H1 (cell line): Measurements from ENCODE around the gene TNIK. TPM values are rescaled to one million over a fixed set of nuclear protein-coding genes. Genes with fewer than 3 reads are reported as not detected.

Experiments
- CTCF ChIA-PET: fragments of 300-600 bp; sonication (Branson Sonifier 250); formaldehyde crosslinking; loops from one replicate; lab custom pipeline; 2021; ENCODE audit not compliant: partially characterized antibody; lab: Charles Lee
- POLR2A ChIA-PET: fragments of 300-600 bp; sonication (Branson Sonifier 250); formaldehyde crosslinking; loops from one replicate; lab custom pipeline; 2021; ENCODE audit warnings: inconsistent platforms; ENCODE audit not compliant: partially characterized antibody; lab: Charles Lee
- DNase-seq, 2 experiments: peaks; one replicate each; pipeline versions ENCODE4 v3.0.0 to v3.0.0-alpha.2; 2010 to 2022; ENCODE audit warnings: low spot score in 2 of 2, low read depth in 1 of 2, mixed read lengths in 1 of 2
- FAIRE-seq: peaks from 2 replicates; lab custom pipeline; 2011; peaks lifted over from hg19 to GRCh38; lab: Jason Lieb, UNC
- H2AFZ ChIP-seq: 2 replicates; pipeline ENCODE4 v1.8.1; 2012; ENCODE audit warnings: low read length, inconsistent platforms
- H2AK5ac ChIP-seq: 2 replicates; pipeline ENCODE4 v1.6.1; 2013; ENCODE audit warnings: low read depth, low read length
- H2BK120ac ChIP-seq: replicated peaks from 2 replicates; pipeline ENCODE3; 2013; ENCODE audit warnings: low read depth, low read length, inconsistent platforms
- H2BK12ac ChIP-seq: 2 replicates; pipeline ENCODE4 v1.6.1; 2013; ENCODE audit warnings: low read depth, low read length
- H2BK15ac ChIP-seq: 2 replicates; pipeline ENCODE4 v1.6.1; 2013; ENCODE audit warnings: low read length
- H2BK20ac ChIP-seq: 2 replicates; pipeline ENCODE4 v1.6.1; 2013; ENCODE audit warnings: low read length
- H2BK5ac ChIP-seq: 2 replicates; pipeline ENCODE4 v1.6.1; 2013; ENCODE audit warnings: low read depth, low read length
- H3K14ac ChIP-seq: 2 replicates; pipeline ENCODE4 v1.6.1; 2013; ENCODE audit warnings: inconsistent platforms; ENCODE audit not compliant: insufficient read length
- H3K18ac ChIP-seq: 2 replicates; pipeline ENCODE4 v1.6.1; 2013; ENCODE audit warnings: low read length; ENCODE audit errors: extremely low read depth
- H3K23ac ChIP-seq: 2 replicates; pipeline ENCODE4 v1.6.1; 2013; ENCODE audit warnings: inconsistent platforms; ENCODE audit not compliant: insufficient read length
- H3K23me2 ChIP-seq: 2 replicates; pipeline ENCODE4 v1.6.1; 2013; ENCODE audit warnings: low read depth, low read length
- H3K27ac ChIP-seq: 2 replicates; pipeline ENCODE4 v1.6.1; 2011; ENCODE audit warnings: low read depth, low read length, inconsistent platforms
- H3K27me3 ChIP-seq, 4 experiments: replicated peaks in 1 of 4; 1 replicate in 1 of 4; 2 replicates in 3 of 4; pipeline versions ENCODE4 v1.6.1 to v1.8.1; 2011 to 2013; ENCODE audit warnings: low read length in 3 of 4, mild to moderate bottlenecking in 3 of 4, inconsistent platforms in 2 of 4, mixed read lengths in 2 of 4, moderate library complexity in 1 of 4; ENCODE audit not compliant: control insufficient read depth in 3 of 4, insufficient read depth in 3 of 4; ENCODE audit errors: extremely low read depth in 1 of 4
- H3K36me3 ChIP-seq, 4 experiments: 2 replicates each; pipeline versions ENCODE4 v1.6.1 to v1.8.1; 2011 to 2013; ENCODE audit warnings: mild to moderate bottlenecking in 4 of 4, low read length in 3 of 4, moderate library complexity in 2 of 4, control low read depth in 1 of 4, inconsistent platforms in 1 of 4; ENCODE audit not compliant: insufficient read depth in 4 of 4, control insufficient read depth in 2 of 4
- H3K4ac ChIP-seq: replicated peaks from 2 replicates; pipeline ENCODE3; 2013; ENCODE audit warnings: low read length, low read depth, mixed read lengths, inconsistent platforms; ENCODE audit not compliant: insufficient read length
- H3K4me1 ChIP-seq, 4 experiments: replicated peaks in 1 of 4; 1 replicate in 1 of 4; 2 replicates in 3 of 4; pipeline versions ENCODE4 v1.6.1 to v1.8.1; 2011 to 2013; ENCODE audit warnings: low read length in 3 of 4, inconsistent platforms in 2 of 4, mixed read lengths in 1 of 4; ENCODE audit not compliant: insufficient read depth in 4 of 4, control insufficient read depth in 3 of 4
- H3K4me2 ChIP-seq, 2 experiments: 2 replicates each; pipeline versions ENCODE4 v1.6.1 to v1.8.1; 2011 to 2013; ENCODE audit warnings: low read depth in 2 of 2, low read length in 2 of 2, control low read depth in 1 of 2, inconsistent platforms in 1 of 2, mild to moderate bottlenecking in 1 of 2; ENCODE audit not compliant: insufficient read depth in 1 of 2
- H3K4me3 ChIP-seq, 4 experiments: fragments of 200-600, 300-600 bp in 1 of 4; sonication (generic), shearing (Covaris generic), sonication (Bioruptor Twin) in 1 of 4; 2 replicates each; pipeline versions ENCODE4 v1.5.1 to v1.8.1; 2011 to 2016; ENCODE audit warnings: low read length in 4 of 4, low read depth in 3 of 4, control low read depth in 2 of 4, inconsistent platforms in 2 of 4, mild to moderate bottlenecking in 2 of 4, mixed read lengths in 1 of 4, moderate library complexity in 1 of 4; ENCODE audit not compliant: insufficient read depth in 2 of 4; ENCODE audit errors: extremely low read depth in 1 of 4
- H3K56ac ChIP-seq: replicated peaks from 2 replicates; pipeline ENCODE3; 2013; ENCODE audit warnings: low read depth, mild to moderate bottlenecking, mixed read lengths, low read length, inconsistent platforms; ENCODE audit not compliant: insufficient read length
- H3K79me1 ChIP-seq: 2 replicates; pipeline ENCODE4 v1.6.1; 2013; ENCODE audit warnings: low read depth, low read length, control low read depth
- H3K79me2 ChIP-seq, 2 experiments: 2 replicates each; pipeline versions ENCODE4 v1.6.1 to v1.8.1; 2012 to 2013; ENCODE audit warnings: low read length in 2 of 2, mild to moderate bottlenecking in 2 of 2, inconsistent platforms in 1 of 2; ENCODE audit not compliant: insufficient read depth in 2 of 2, control insufficient read depth in 1 of 2
- H3K9ac ChIP-seq, 4 experiments: replicated peaks in 1 of 4; 1 replicate in 1 of 4; 2 replicates in 3 of 4; pipeline versions ENCODE4 v1.6.1 to v1.8.1; 2011 to 2013; ENCODE audit warnings: low read depth in 3 of 4, low read length in 3 of 4, control low read depth in 2 of 4, mild to moderate bottlenecking in 2 of 4, moderate library complexity in 2 of 4, inconsistent platforms in 1 of 4; ENCODE audit errors: extremely low read depth in 1 of 4
- H3K9me3 ChIP-seq, 2 experiments: 2 replicates each; pipeline versions ENCODE4 v1.6.1 to v1.8.1; 2012 to 2013; ENCODE audit warnings: mild to moderate bottlenecking in 2 of 2, moderate library complexity in 2 of 2, control low read depth in 1 of 2, inconsistent platforms in 1 of 2, low read depth in 1 of 2, low read length in 1 of 2, mixed read lengths in 1 of 2; ENCODE audit not compliant: insufficient read depth in 2 of 2
- H4K20me1 ChIP-seq, 2 experiments: replicated peaks in 1 of 2; 2 replicates each; pipeline versions ENCODE3 to v1.8.1; 2011 to 2013; ENCODE audit warnings: inconsistent platforms in 2 of 2, low read length in 2 of 2, mild to moderate bottlenecking in 1 of 2; ENCODE audit not compliant: insufficient read depth in 2 of 2, control insufficient read depth in 1 of 2
- H4K5ac ChIP-seq: 2 replicates; pipeline ENCODE4 v1.6.1; 2013; ENCODE audit warnings: low read length, low read depth, mixed read lengths, inconsistent platforms; ENCODE audit not compliant: insufficient read length
- H4K8ac ChIP-seq: 2 replicates; pipeline ENCODE4 v1.8.0; 2013; ENCODE audit warnings: mild to moderate bottlenecking, moderate library complexity, low read length, inconsistent platforms; ENCODE audit not compliant: insufficient read depth; ENCODE audit errors: extremely low read depth
- H4K91ac ChIP-seq: replicated peaks from 2 replicates; pipeline ENCODE3; 2013; ENCODE audit warnings: low read length, mixed read lengths, inconsistent platforms; ENCODE audit not compliant: insufficient read length
- CEBPB ChIP-seq: IDR thresholded peaks from 2 replicates; pipeline ENCODE4 v1.6.1; 2012; ENCODE audit warnings: low read depth, low read length
- EP300 ChIP-seq, 2 experiments: IDR thresholded peaks; 1 replicate in 1 of 2; 2 replicates in 1 of 2; pipeline ENCODE4 v1.6.1; 2011 to 2012; ENCODE audit warnings: low read depth in 2 of 2, low read length in 2 of 2, mild to moderate bottlenecking in 2 of 2, borderline replicate concordance in 1 of 2, inconsistent platforms in 1 of 2, moderate library complexity in 1 of 2
- EZH2 ChIP-seq: fragments of 200-600 bp; sonication (generic); IDR thresholded peaks from 2 replicates; pipeline ENCODE4 v1.7.1; 2012; ENCODE audit warnings: low read depth, mild to moderate bottlenecking, moderate library complexity, low read length, inconsistent platforms; ENCODE audit not compliant: severe bottlenecking
- NANOG ChIP-seq: IDR thresholded peaks from 2 replicates; pipeline ENCODE4 v1.6.1; 2011; ENCODE audit warnings: low read length, low read depth, mild to moderate bottlenecking, inconsistent platforms; ENCODE audit not compliant: insufficient read depth, poor library complexity, severe bottlenecking
- POLR2A ChIP-seq, 2 experiments: IDR thresholded peaks; 1 replicate in 1 of 2; 2 replicates in 1 of 2; pipeline ENCODE4 v1.6.1; 2011; ENCODE audit warnings: low read depth in 2 of 2, low read length in 2 of 2, mild to moderate bottlenecking in 2 of 2; ENCODE audit errors: control extremely low read depth in 1 of 2
- SP1 ChIP-seq: IDR thresholded peaks from 2 replicates; pipeline ENCODE4 v1.6.1; 2011; ENCODE audit warnings: low read depth, low read length
- SUZ12 ChIP-seq: fragments of 200-600 bp; sonication (generic); IDR thresholded peaks from 2 replicates; pipeline ENCODE4 v1.6.1; 2012; ENCODE audit warnings: mild to moderate bottlenecking, inconsistent platforms, low read length, moderate library complexity, mixed read lengths
- TCF12 ChIP-seq: IDR thresholded peaks from 2 replicates; pipeline ENCODE4 v1.6.1; 2011; ENCODE audit warnings: low read depth, mild to moderate bottlenecking, low read length
- WGBS, 2 experiments: shearing (Covaris generic) in 1 of 2; methylation state at CpG; one replicate each; pipeline versions ENCODE4 v1.1.6 to v1.1.7; 2013 to 2015; ENCODE audit warnings: low lambda C conversion rate in 2 of 2, mixed read lengths in 2 of 2, inconsistent platforms in 1 of 2, low coverage in 1 of 2, missing lambda C conversion rate in 1 of 2; ENCODE audit not compliant: insufficient replicate concordance in 2 of 2, insufficient coverage in 1 of 2, insufficient read length in 1 of 2; ENCODE audit errors: extremely low coverage in 1 of 2, missing lambda C conversion rate in 1 of 2; 5-methylcytosine and 5-hydroxymethylcytosine counted together
- polyA plus RNA-seq, 7 experiments: library from polyadenylated mRNA; depleted of rRNA in 3 of 7; stranded (reverse) in 5 of 7; unstranded in 2 of 7; fragments of >200 nt in 5 of 7; fragments of 200-250 nt in 2 of 7; gene quantifications; 1 replicate in 5 of 7; 2 replicates in 1 of 7; 4 replicates in 1 of 7; pipeline versions ENCODE4 v1.2.1 to v1.2.3, GENCODE V29; 2011 to 2013; ENCODE audit warnings: missing spikeins in 2 of 7, mixed read lengths in 2 of 7
- total RNA-seq: library from RNA; stranded (reverse); fragmentation: NEBNext Ultra II Directional; extraction: Animal tissue kit (Norgen Biotek cat#: 25700); gene quantifications from 2 replicates; pipeline ENCODE4 v1.2.1, GENCODE V29; 2021
- TF ChIP-seq, protein P1 (sequence below), 3 experiments: IDR thresholded peaks; 1 replicate in 2 of 3; 2 replicates in 1 of 3; pipeline versions ENCODE4 v1.5.1 to v1.6.1; 2011; ENCODE audit warnings: low read length in 3 of 3, mild to moderate bottlenecking in 3 of 3, inconsistent platforms in 2 of 3, low read depth in 1 of 3, moderate library complexity in 1 of 3; ENCODE audit not compliant: insufficient read depth in 1 of 3; ENCODE audit errors: control extremely low read depth in 1 of 3
- TF ChIP-seq, protein P2 (sequence below): IDR thresholded peaks from 2 replicates; pipeline ENCODE4 v1.6.1; 2012; ENCODE audit warnings: inconsistent platforms

Gene TNIK
- total and polyA plus RNA-seq, 2 of the 8 experiments (the other 6 are each of a cell fraction or from before 2014, with no cell fraction given): 7.4 to 42.0 TPM

DNA sequence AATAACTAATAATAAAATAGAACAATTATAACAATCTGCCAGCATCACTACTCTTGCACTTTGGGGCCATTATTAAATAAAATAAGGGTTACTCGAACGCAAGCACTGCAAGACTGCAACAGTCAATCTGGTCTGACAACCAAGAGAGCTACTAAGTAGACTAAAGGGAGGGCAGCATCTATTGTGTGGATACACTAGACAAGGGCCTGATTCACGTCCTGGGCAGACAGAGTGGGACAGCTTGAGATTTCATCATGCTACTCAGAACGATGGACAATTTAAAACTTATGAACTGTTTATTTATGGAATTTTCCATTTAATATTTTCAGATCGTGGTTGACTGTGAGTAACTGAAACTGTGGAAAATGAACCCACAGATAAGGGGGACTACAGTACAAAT is 39.5 kb downstream of the TNIK start:
- H2AK5ac ChIP-seq: no peak overlapping the region
- ChIA-PET CTCF (interaction anchor here (1.3 to 1.9 kb wide), 2 partner anchors 31 to 39 kb away, joined by 5 to 7 read pairs; no protein-coding TSS in a partner anchor), POLR2A (no interaction called here)
- no peak overlapping the region for H3K56ac ChIP-seq
- H3K18ac ChIP-seq: no peak overlapping the region
- no peaks in the 10 kb centered on the region for H3K23me2 ChIP-seq
- H3K79me2 ChIP-seq: peaks cover 0 to 69% of the 10 kb centered on the region in 2 experiments; a peak in 3 of 4 replicates
- no peak overlapping the region for H4K5ac ChIP-seq
- H2BK5ac ChIP-seq: no peak overlapping the region
- no peak overlapping the region for H3K4me3 ChIP-seq
- H2BK20ac ChIP-seq: no peak overlapping the region
- DNase-seq (no peak), FAIRE-seq (no peak)
- no peak overlapping the region for H3K4me2 ChIP-seq
- no peak overlapping the region for H3K9ac ChIP-seq
- H3K4me1 ChIP-seq: no peaks in the 10 kb centered on the region
- H2BK15ac ChIP-seq: no peak overlapping the region
- no peaks in the 10 kb centered on the region for H3K9me3 ChIP-seq
- H3K27ac ChIP-seq: no peak overlapping the region
- TF ChIP-seq EP300 (IDR thresholded peaks at IDR 0.05; ENCODE audit: borderline replicate concordance in 1 of 2, low read depth in 2 of 2, low read length in 2 of 2): no peak
- no peak for TF ChIP-seq SP1
- no peak for TF ChIP-seq POLR2A (IDR thresholded peaks at IDR 0.05; ENCODE audit: control extremely low read depth in 1 of 2, low read depth in 2 of 2, low read length in 2 of 2)
- TF ChIP-seq, protein P1, sequence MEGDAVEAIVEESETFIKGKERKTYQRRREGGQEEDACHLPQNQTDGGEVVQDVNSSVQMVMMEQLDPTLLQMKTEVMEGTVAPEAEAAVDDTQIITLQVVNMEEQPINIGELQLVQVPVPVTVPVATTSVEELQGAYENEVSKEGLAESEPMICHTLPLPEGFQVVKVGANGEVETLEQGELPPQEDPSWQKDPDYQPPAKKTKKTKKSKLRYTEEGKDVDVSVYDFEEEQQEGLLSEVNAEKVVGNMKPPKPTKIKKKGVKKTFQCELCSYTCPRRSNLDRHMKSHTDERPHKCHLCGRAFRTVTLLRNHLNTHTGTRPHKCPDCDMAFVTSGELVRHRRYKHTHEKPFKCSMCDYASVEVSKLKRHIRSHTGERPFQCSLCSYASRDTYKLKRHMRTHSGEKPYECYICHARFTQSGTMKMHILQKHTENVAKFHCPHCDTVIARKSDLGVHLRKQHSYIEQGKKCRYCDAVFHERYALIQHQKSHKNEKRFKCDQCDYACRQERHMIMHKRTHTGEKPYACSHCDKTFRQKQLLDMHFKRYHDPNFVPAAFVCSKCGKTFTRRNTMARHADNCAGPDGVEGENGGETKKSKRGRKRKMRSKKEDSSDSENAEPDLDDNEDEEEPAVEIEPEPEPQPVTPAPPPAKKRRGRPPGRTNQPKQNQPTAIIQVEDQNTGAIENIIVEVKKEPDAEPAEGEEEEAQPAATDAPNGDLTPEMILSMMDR (IDR thresholded peaks at IDR 0.05; ENCODE audit: control extremely low read depth in 1 of 3, insufficient read depth in 1 of 3, low read depth in 1 of 3, low read length in 3 of 3): no peak
- TF ChIP-seq, protein P2, sequence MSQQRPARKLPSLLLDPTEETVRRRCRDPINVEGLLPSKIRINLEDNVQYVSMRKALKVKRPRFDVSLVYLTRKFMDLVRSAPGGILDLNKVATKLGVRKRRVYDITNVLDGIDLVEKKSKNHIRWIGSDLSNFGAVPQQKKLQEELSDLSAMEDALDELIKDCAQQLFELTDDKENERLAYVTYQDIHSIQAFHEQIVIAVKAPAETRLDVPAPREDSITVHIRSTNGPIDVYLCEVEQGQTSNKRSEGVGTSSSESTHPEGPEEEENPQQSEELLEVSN: no peak
- TF ChIP-seq TCF12: no peak
- no peak for TF ChIP-seq EZH2
- no peak for TF ChIP-seq SUZ12
- no peak for TF ChIP-seq NANOG
- no peak for TF ChIP-seq CEBPB
- H3K36me3 ChIP-seq: no peaks in the 10 kb centered on the region
- no peak overlapping the region for H3K14ac ChIP-seq
- H2BK120ac ChIP-seq: no peak overlapping the region
- H2AFZ ChIP-seq: no peak overlapping the region
- H3K79me1 ChIP-seq: no peaks in the 10 kb centered on the region; the same call in 1 of the 2 replicates
- H3K27me3 ChIP-seq: no peaks in the 10 kb centered on the region
- H4K20me1 ChIP-seq: no peaks in the 10 kb centered on the region
- H3K4ac ChIP-seq: no peak overlapping the region
- H4K91ac ChIP-seq: no peak overlapping the region
- no peak overlapping the region for H2BK12ac ChIP-seq
- no peak overlapping the region for H4K8ac ChIP-seq
- H3K23ac ChIP-seq: no peak overlapping the region
- 96% methylated on average over 5 of the region's 5 CpGs; no CpG with 5 or more reads in 1 of the 2 experiments for WGBS, 2 experiments
